ENCODE results near the gene KARS1. TPM values are rescaled to one million over a fixed set of nuclear protein-coding genes. Genes with fewer than 3 reads are reported as not detected.
A peak's percentile ranks its signal among the peaks of the same experiment; 100 is the strongest.

The KARS1 gene
- 100 to 1,000 TPM; 133 to 153 (median 145) TPM for polyA plus RNA-seq (ENCODE audit: insufficient read length in 4 of 4)

GRCh38 chr16:75647492-75648264, at the start of gene KARS1, which contains the start of gene TERF2IP:
Gene KARS1, minus strand, starts transcription at chr16:75647665. Its CDS starts 26 bp downstream, at chr16:75647639.
Gene TERF2IP, plus strand, starts transcription at chr16:75647773. Its CDS starts 110 bp downstream, at chr16:75647883.
- peak; percentile 86 to 89 (median 88) for DNase-seq (ENCODE audit: low read depth in 4 of 4, low spot score in 3 of 4)

GRCh38 chr16:75695708-75696107, 48.2 kb upstream of the KARS1 start:
- no peak for DNase-seq (ENCODE audit: low read depth in 4 of 4, low spot score in 3 of 4)

- DNase-seq (ENCODE audit: low read depth in 4 of 4, low spot score in 3 of 4) = no peak
Measured at GRCh38 chr16:75687361-75687760, 39.9 kb upstream of the KARS1 start.

DNA sequence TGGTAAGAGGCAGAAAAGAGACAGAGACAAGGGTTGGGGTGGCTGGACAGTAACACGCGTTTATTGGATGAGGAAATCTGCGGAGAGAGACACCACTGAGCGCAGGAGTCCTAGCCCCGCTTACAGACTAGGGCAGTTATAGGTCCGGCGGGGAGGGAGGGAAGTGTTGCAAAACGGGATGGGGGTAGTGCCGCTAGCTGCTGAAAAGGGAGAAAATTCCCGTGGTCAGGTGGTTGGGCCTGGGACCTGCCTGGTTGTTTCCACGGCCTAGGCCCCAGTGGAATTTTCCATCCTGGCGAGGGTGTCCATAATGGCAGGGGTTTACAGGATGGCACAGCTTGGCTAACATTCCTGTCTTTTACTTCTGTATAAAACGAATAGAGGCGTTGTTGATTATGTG, 34.8 kb upstream of the KARS1 start:
- no peak for DNase-seq (ENCODE audit: low read depth in 4 of 4, low spot score in 3 of 4)

DNA sequence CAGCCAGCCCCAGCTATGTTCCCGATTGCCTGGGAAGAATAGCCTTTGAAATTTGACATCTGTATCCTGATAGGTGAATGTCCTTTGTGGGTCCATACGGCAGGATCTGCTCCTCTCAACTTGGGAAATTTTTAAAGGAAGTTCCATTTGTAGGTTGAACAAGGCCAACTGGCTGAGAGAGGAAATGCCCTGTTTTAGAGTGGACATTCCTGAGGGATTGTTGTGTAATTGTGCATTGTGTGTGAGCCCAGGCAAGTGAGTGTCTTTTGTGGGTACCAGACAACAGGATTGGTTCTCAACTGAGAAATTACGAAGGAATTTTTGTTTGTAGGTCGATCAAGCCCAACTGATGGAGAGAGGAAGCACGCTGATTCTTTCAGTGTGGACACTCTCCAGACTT, 31.9 kb upstream of the KARS1 start:
- DNase-seq (ENCODE audit: low read depth in 4 of 4, low spot score in 3 of 4) = no peak

DNA sequence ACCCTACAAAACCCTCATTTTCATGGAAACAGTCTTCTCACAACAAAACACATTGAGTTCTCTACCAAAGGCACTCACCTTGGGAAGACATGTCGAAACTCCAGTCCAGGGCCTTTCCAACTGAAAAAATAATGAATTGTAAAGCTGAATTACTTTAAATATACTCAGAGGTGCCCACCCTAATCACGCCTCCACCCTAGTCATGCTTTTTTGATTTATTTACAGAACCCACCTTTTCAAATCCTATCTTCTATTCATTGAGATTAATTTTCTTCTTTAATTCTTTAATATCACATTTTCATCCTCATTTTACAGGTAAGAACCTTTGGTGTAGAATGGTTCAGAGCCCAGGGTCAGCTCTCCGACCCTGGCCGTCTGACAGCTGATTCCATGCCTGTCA, 29.4 kb upstream of the KARS1 start, which contains the start of gene CPHXL2:
CPHXL2 (minus strand) TSS at position 101 of the 400 bp plus-strand sequence; CDS start at position 91, 10 bp downstream.
- DNase-seq (ENCODE audit: low read depth in 4 of 4, low spot score in 3 of 4) = no peak

DNA sequence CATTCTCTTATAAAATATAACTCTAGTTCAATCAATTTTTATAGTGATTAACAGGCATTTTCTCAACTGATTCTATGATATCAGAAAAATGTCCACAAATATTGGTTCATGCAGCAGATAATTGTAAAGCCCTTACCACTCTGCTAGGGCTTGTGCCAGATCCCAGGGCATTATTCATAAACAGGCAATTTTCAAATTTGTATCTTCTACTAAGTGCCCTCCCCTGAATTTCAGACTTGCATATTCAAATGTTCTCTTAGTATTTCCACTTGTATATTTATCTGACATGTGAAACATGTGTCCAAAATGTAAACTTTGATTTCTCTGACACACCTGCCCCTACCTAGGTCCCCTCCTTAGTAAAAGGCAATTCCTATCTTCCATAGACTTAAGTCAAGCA, 20.0 kb upstream of the KARS1 start:
- no peak for DNase-seq (ENCODE audit: low read depth in 4 of 4, low spot score in 3 of 4)

- DNase-seq (ENCODE audit: low read depth in 4 of 4, low spot score in 3 of 4) = no peak
Measured at GRCh38 chr16:75660726-75661302, 13.3 kb upstream of the KARS1 start.

DNA sequence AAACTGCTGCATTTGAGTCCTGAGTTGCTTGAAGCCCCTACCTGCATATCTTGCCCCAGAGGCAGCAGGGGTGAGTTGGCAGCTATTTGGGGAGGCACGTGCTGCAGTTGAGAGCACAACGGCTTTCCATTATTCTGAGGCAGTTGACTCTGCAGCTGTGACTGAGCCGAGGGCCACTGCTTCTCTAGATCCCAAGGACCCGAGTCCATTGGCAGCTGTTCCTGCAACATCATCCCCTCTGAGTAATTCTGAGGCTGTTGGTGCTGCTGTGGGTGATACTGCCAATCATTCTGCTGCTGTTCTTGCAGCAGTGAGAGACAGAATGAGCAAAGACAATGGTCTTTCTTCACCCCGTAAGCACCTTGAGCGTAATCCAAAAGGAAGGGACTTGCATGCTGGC, 12.9 kb upstream of the KARS1 start:
- DNase-seq (ENCODE audit: low read depth in 4 of 4, low spot score in 3 of 4) = no peak

DNA sequence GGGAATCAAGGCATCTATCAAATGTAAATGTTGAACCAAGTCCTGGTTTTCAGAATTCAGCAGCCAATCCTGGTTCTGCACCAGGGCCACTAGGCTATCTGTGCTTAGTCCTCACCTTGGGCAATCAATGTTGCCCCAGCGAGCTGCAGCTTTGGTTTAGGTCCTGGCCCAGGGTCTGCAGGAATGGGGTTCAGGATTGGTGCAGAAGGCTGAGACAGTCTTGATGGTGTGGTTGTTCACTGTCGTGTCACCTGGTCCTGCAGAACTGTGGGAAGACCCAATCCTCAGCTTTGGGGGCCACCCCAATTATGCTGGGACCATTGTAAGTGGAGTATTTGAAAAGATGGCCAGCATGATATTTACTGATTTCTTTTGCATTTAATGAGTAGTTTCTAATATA, 10.7 kb upstream of the KARS1 start:
- DNase-seq (ENCODE audit: low read depth in 4 of 4, low spot score in 3 of 4) = no peak

- no peak for DNase-seq (ENCODE audit: low read depth in 4 of 4, low spot score in 3 of 4)
Measured at GRCh38 chr16:75653922-75654321, 6.5 kb upstream of the KARS1 start.

GRCh38 chr16:75648265-75649076, 1.0 kb upstream of the KARS1 start:
- peak; percentile 75 to 84 (median 80) for DNase-seq (ENCODE audit: low read depth in 4 of 4, low spot score in 3 of 4)

- DNase-seq (ENCODE audit: low read depth in 4 of 4, low spot score in 3 of 4) = no peak
Measured at GRCh38 chr16:75647112-75647491, 363 bp downstream of the KARS1 start.

DNA sequence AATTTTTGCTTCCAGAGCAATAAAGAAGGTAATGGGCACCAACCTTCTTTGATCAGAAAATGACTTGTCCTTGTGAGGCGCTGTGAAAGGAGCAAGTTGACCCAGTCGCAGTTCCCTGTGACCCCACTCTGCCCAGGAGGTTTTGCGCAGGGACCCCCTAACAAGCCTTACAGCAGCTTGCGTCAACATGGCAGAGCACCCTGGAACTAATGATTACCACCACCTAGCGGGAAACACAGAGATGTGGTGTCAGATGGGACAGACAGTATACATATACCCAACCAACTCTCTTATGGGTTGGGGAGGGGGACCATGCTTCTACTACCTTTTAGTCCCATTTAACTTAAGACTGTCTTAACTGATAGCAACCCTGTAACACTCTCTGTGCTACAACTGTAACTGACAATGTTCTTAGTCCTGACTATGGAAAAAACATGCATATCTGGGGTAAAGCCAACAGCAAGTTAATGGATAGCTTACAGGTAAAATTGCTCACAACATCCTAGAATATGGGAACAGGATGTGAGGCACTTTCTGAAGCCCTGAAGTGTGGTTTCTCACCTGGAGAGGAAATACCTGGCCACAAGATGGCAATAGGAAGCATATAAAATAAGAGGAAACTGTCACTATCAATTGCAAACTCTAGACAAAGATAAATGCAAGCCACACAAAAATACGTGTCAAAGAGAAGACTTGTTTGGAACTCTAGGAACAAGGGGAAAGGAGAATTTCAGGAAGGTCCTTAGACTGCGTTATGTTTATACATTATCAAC, 3.0 kb downstream of the KARS1 start:
- DNase-seq (ENCODE audit: low read depth in 4 of 4, low spot score in 3 of 4) = no peak

DNA sequence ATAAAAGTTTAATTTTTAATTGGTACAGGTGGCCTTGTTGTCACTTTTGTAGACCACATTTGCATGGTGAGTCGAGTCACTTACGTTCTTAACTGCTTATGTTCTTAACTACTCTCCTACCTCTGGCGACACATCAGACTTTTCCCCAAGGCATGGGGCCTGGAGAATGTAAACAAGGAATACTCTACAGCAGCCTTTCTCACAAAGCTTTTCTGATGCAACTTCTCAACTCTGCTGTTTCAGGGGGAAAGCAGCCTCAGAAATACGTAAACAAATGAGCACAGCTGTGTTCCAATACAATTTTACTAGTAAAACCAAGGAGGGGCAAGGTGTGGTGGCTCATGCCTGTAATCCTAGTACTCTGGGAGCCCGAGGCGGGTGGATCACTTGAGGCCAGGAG, 6.9 kb downstream of the KARS1 start:
- no peak for DNase-seq (ENCODE audit: low read depth in 4 of 4, low spot score in 3 of 4)

DNA sequence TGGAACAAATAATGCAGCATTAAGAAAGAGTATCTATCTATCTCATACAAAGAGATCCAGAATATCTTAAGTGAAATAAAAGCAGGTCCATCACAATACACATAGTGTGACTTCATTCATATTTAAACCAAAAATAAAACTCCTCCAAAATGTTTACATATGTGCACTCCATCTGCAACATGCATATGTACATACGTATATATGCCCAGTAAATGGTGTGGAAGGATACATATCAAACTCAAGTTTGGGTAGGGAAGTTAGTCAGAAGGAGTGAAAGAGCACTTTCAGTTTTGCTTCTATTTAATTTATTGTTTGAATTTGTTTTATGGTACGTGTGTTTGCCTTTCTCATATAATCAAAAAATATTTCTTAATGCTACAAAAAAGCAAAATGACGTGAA, 12.4 kb downstream of the KARS1 start:
- DNase-seq (ENCODE audit: low read depth in 4 of 4, low spot score in 3 of 4) = no peak

- DNase-seq (ENCODE audit: low read depth in 4 of 4, low spot score in 3 of 4) = no peak
Measured at GRCh38 chr16:75632857-75633256, 14.6 kb downstream of the KARS1 start.

GRCh38 chr16:75630052-75630451, 17.4 kb downstream of the KARS1 start:
- no peak for DNase-seq (ENCODE audit: low read depth in 4 of 4, low spot score in 3 of 4)

- no peak for DNase-seq (ENCODE audit: low read depth in 4 of 4, low spot score in 3 of 4)
Measured at GRCh38 chr16:75629132-75629531, 18.3 kb downstream of the KARS1 start.

GRCh38 chr16:75628351-75628750, 19.1 kb downstream of the KARS1 start:
- DNase-seq (ENCODE audit: low read depth in 4 of 4, low spot score in 3 of 4) = no peak
